NCI-H345 treated with DMSO at 0.1 percent for 48 hours (cell line): ENCODE data around the gene SH2B2.

Experiments
- DNase-seq: peaks from one replicate; lab custom pipeline; 2025; ENCODE audit not compliant: unreplicated experiment; lab: John Stamatoyannopoulos, UW

Gene SH2B2

GRCh38 chr7:102286237-102287110 is at the start of gene SH2B2:
TSS of gene SH2B2 (plus strand) at chr7:102286868. CDS start at chr7:102300551, 13,683 bp downstream.
- DNase-seq: peak; percentile 30

- DNase-seq: no peak
Observed at GRCh38 chr7:102239206-102239820, 47.4 kb upstream of the SH2B2 start.

- DNase-seq: no peak
Observed at GRCh38 chr7:102241431-102241830, 45.2 kb upstream of the SH2B2 start.

- no peak for DNase-seq
Observed at GRCh38 chr7:102244601-102245000, 42.1 kb upstream of the SH2B2 start.

GRCh38 chr7:102248081-102248455 is 38.6 kb upstream of the SH2B2 start:
- no peak for DNase-seq

- no peak for DNase-seq
Observed at GRCh38 chr7:102248456-102249395, 37.9 kb upstream of the SH2B2 start.

- no peak for DNase-seq
Observed at GRCh38 chr7:102251531-102252365, 34.9 kb upstream of the SH2B2 start.

- no peak for DNase-seq
Observed at GRCh38 chr7:102252366-102252982, 34.2 kb upstream of the SH2B2 start.

GRCh38 chr7:102253066-102253972 is 33.3 kb upstream of the SH2B2 start:
- no peak for DNase-seq

GRCh38 chr7:102253973-102254370 is 32.7 kb upstream of the SH2B2 start:
- DNase-seq: no peak

- DNase-seq: no peak
Observed at GRCh38 chr7:102254521-102254920, 32.1 kb upstream of the SH2B2 start.

- no peak for DNase-seq
Observed at GRCh38 chr7:102255501-102255900, 31.2 kb upstream of the SH2B2 start.

- no peak for DNase-seq
Observed at GRCh38 chr7:102255916-102256315, 30.8 kb upstream of the SH2B2 start.

GRCh38 chr7:102258073-102258748 is 28.5 kb upstream of the SH2B2 start:
- no peak for DNase-seq

- no peak for DNase-seq
Observed at GRCh38 chr7:102258749-102259107, 27.9 kb upstream of the SH2B2 start.

GRCh38 chr7:102260856-102261255 is 25.8 kb upstream of the SH2B2 start:
- no peak for DNase-seq

- no peak for DNase-seq
Observed at GRCh38 chr7:102261451-102261850, 25.2 kb upstream of the SH2B2 start.

- DNase-seq: no peak
Observed at GRCh38 chr7:102262546-102262945, 24.1 kb upstream of the SH2B2 start.
